Cardiac septum (tissue), 1 donor: ENCODE results near the gene PRR35. TPM values are rescaled to one million over a fixed set of nuclear protein-coding genes. Genes with fewer than 3 reads are reported as not detected.
"Not testable (repeated sequence)": the region's sequence is repeated elsewhere in the genome, so short reads cannot be mapped to it uniquely, and the experiment has no call there.

Source experiments
- DNase-seq: peaks from one replicate; pipeline ENCODE4 v3.0.0-alpha.2; 2020; ENCODE audit warnings: low spot score
- intact Hi-C: fragments of 100-400 bp; cut with DNase I; formaldehyde crosslinking; loops from one replicate; pipeline ENCODE4 v1.14.0; 2022
- total RNA-seq: library from RNA; stranded (reverse); fragmentation: NEBNext Ultra II Directional; extraction: Animal tissue kit (Norgen Biotek cat#: 25700); gene quantifications from one replicate; pipeline ENCODE4 v1.2.1, GENCODE V29; 2021
- donor health status: DM: no; HTN: no; CAD: no.

PRR35 gene
- total RNA-seq, 1 donor from 2014 or later, result not detected

GRCh38 chr16:588889-589657, 28.9 kb downstream of the PRR35 start:
- intact Hi-C loops, result loop anchor here (5.0 kb wide), 2 partner anchors 53 to 73 kb away; partner anchors contain the start of gene MCRIP2
- DNase-seq, result peak; percentile 99

- intact Hi-C loops, result loop anchor here (5.0 kb wide), 2 partner anchors 53 to 73 kb away; partner anchors contain the start of gene MCRIP2
These were observed 29.5 kb downstream of the PRR35 start, which contains the start of gene RAB40C for GRCh38 chr16:589658-590187. Gene RAB40C (plus strand): TSS chr16:590066. CDS start chr16:590292, 226 bp downstream.

DNA sequence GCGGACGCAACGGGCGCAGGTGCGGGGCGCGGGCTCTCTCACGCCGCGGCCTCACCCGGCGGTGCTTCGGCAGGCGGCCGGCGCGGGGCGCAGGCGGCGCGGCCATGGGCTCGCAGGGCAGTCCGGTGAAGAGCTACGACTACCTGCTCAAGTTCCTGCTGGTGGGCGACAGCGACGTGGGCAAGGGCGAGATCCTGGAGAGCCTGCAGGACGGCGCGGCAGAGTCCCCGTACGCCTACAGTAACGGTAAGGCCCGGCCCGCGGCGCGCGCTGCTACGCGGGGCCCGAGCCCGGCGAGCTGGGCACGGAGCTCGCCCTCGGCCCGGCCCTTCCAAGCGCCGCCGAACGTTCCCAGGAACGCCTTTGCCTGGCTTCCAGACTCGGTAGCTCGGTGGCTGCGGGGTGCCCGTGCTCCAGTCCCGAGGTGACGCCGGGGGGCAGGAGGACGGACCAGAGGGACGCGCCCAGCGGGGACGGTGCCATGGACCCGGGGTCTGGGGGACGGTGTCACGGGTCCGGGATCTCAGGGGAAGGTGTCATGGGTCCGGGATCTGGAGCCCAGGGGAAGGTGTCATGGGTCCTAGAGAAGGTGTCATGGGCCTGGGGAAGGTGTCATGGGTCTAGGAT, 30.1 kb downstream of the PRR35 start:
- no peak for DNase-seq
- intact Hi-C loops, result no loop called here

More at GRCh38 chr16:589658-590187, 29.5 kb downstream of the PRR35 start, which contains the start of gene RAB40C:
- DNase-seq, result peak; percentile 100

- no peak for DNase-seq
- intact Hi-C loops, result no loop called here
These were observed 30.6 kb downstream of the PRR35 start for GRCh38 chr16:590815-591200.

DNA sequence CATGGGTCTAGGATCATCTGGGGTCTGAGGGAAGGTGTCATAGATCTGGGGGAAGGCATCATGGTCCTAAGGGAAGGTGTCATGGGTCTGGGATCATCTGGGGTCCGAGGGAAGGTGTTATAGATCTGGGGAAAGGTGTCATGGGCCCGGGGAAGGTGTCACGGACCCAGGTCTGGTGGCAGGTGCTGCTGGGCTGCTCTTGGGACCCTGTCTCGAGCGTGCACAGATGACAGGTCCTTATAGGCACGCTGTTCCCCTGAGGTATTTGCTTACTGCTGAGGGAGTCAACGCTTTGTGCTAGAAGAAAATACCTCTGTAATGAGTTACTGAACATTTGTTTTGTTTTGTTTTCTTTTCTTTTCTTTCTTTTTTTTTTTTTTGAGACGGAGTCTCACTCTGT, 31.0 kb downstream of the PRR35 start:
- intact Hi-C loops, result no loop called here
- no peak for DNase-seq

DNA sequence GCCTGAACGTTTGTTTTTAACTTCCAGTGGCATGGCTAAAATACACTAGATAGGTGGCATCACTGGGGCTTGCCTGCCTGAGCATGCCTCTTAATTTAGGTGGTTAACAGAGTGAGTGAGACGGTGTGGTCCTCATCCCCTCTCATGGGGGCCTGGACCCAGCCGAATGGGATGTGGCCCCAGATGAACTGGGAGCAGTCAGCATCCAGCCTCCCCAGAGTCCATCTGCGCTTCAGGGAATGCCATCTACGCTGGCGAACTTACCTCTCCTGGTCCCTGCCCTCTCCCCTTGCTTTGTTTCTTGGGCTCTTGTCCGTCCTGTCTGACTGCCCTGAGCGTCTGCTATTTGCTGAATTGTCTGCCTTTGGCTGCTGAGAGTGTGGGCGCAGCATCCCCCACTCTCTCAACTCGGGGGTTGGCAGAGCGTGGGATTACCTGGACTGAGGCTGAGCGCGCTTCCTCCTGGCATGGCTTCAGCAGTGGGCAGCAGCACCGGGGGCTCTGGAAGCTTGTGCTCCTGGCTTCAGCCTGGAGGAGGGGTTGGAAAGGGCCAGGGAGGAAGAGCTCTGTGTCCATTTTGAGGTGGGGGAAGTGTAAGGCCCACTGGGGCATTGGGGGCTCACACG, 31.8 kb downstream of the PRR35 start:
- intact Hi-C loops, result no loop called here

GRCh38 chr16:592518-593306, 32.5 kb downstream of the PRR35 start:
- intact Hi-C loops, result no loop called here
- no peak for DNase-seq

More for the DNA sequence above, 31.8 kb downstream of the PRR35 start:
- no peak for DNase-seq

DNA sequence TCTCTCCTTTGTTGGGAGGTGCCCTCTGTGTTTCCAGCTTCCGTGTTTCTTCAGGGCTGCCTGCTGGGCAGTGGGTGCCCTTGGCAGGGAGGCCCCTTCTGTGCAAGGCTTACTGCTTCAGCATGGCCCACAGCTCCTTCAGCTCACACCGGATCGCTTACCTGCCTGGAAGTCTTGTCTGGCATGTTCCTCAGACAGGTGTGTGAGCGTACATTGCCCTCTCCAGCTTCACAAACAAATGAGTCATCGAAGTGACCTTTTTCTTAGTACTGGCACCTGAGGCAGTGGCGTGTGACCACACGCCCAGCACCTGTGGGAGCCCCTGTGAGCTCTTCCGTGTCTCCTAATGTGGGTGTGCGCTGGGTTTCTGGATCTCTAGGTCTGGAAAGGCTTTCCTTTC, 33.2 kb downstream of the PRR35 start:
- intact Hi-C loops, result no loop called here
- no peak for DNase-seq

GRCh38 chr16:593807-594206, 33.6 kb downstream of the PRR35 start:
- intact Hi-C loops, result no loop called here
- DNase-seq, result no peak

DNA sequence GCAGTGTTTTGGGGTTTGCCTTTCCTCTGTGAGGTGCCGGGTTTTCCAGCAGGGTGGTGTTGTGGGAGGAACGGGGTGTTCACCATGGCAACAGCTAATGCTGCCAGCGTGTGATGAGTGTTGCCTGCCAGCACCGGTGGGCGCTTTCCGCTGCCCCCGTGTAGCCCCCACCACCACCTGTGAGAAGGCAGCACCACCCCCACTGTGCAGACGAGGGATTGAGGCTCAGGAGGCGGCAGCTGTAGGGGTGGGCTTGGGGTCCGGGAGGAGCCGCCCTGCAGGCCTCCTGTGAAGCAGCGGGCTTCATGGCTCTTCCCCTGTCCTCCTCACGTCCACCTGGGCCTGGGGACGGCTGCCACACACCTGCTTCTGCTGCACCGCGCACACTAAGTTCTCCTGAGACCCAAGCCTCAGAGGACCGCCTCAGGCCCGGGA, 34.9 kb downstream of the PRR35 start:
- DNase-seq, result no peak
- intact Hi-C loops, result no loop called here

- intact Hi-C loops, result no loop called here
- DNase-seq, result no peak
These were observed 35.9 kb downstream of the PRR35 start for GRCh38 chr16:595942-596735.

DNA sequence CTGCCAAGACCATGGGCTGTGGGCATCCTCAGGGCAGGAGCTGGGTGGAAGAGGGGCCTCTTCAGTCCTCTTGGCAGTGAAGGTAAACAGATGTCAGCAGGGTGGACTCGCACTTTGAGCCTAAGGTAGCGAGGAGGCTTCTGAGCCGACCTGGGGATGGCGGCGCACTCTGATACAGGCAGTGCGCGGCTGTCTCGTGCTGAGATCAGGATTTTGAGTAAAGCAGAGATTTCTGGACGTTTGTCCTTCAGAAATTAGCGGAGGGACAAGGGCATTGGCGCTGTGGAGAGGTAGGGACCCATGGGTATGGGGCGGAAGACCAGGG, 36.5 kb downstream of the PRR35 start:
- intact Hi-C loops, result no loop called here
- no peak for DNase-seq

DNA sequence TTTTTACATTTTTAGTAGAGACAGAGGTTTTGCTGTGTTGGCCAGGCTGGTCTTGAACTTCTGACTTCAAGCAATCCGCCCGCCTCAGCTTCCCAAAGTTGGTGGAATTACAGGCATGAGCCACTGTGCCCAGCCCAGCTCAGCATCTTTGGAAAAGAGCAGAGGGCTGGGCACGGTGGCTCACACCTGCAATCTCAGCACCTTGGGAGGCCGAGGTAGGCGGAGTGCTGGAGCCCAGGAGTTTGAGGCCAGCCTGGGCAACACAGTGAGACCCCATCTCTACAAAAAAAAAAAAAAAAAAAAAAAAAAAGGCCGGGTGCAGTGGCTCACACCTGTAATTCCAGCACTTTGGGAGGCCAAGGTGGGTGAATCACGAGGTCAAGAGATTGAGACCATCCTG, 37.5 kb downstream of the PRR35 start:
- DNase-seq, intact Hi-C loops: not testable (repeated sequence)

- intact Hi-C loops, result no loop called here
- DNase-seq, result no peak
These were observed 38.9 kb downstream of the PRR35 start for GRCh38 chr16:598823-599739.

DNA sequence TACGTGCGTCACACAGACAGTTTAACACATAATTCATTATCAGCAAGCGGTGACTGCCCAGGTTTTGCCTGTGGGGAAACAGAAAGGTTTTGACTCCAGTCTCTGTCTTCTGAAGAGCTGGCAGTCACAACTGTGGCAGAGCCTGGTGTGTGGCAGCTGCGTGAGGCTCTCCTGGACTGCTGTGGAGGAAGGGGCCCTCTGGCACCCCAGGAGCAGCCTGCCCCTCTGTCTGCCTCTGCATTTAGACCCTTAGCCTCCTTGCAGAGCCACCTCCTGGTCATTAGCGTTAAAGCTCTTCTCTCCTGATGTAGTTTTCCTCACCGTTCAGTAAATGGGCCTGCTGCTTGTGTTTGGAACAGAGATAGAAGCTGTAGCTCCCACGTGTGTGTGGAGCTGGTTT, 40.6 kb downstream of the PRR35 start:
- intact Hi-C loops, result no loop called here
- DNase-seq, result no peak

GRCh38 chr16:603933-604332, 43.7 kb downstream of the PRR35 start:
- intact Hi-C loops, result no loop called here

DNA sequence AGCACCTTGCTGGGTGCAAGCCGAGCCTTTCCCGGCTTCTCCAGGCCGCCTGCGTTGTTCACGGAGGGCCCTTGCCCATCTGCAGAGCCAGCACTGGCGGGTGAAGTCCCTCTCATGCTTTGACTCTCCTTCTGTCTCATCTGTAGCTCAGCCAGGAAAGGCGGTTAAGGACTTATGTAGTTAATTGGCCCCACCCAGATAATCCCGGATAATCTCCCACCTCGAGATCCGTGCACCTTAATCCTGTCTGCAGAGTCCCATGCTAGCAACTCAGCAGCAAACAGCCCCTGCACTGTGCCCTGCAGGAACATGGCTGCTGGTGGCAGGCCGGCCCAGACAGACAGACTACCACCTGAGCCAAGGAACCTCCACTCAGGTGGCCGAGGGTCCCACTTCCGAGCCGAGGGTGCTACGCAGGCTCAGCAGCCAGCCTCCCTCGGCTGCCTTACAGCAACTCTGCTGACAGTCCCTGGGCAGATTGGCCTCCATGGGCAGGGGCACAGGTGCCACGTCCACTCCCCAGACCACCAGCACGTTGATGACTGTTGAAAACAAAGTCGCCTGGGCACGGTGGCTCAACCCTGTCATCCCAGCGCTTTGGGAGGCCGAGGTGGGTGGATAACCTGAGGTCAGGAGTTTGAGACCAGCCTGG, 46.6 kb downstream of the PRR35 start:
- no peak for DNase-seq
- intact Hi-C loops, result no loop called here

More at GRCh38 chr16:603933-604332, 43.7 kb downstream of the PRR35 start:
- no peak for DNase-seq
